Fibroblast of pulmonary artery (primary cell): ENCODE data around the gene ABHD17A.

Source experiments
- DNase-seq: peaks from one replicate; pipeline ENCODE4 v3.0.0-alpha.2; 2010; ENCODE audit warnings: low read depth
- H3K4me3 ChIP-seq: replicated peaks from 2 replicates; pipeline ENCODE4 v1.5.1; 2011; ENCODE audit warnings: low read depth, mild to moderate bottlenecking, control low read depth, low read length, moderate library complexity
- CTCF ChIP-seq: IDR thresholded peaks from 2 replicates; pipeline ENCODE4 v1.5.1; 2011; ENCODE audit warnings: mild to moderate bottlenecking, control low read depth, low read length, inconsistent platforms; ENCODE audit errors: missing control alignments

ABHD17A gene

GRCh38 chr19:1911098-1911497 lies 25.8 kb upstream of the ABHD17A start:
- no peak for TF ChIP-seq CTCF
- no peak overlapping the region for H3K4me3 ChIP-seq
- DNase-seq = no peak

- TF ChIP-seq CTCF = no peak
- H3K4me3 ChIP-seq = no peak overlapping the region
- DNase-seq = peak; percentile 29
Measured at GRCh38 chr19:1910177-1910576, 24.9 kb upstream of the ABHD17A start.

- no peak for TF ChIP-seq CTCF
- no peak overlapping the region for H3K4me3 ChIP-seq
- DNase-seq = no peak
Measured at GRCh38 chr19:1909761-1910080, 24.4 kb upstream of the ABHD17A start.

GRCh38 chr19:1908364-1908678 lies 23.0 kb upstream of the ABHD17A start:
- DNase-seq = no peak
- TF ChIP-seq CTCF = no peak
- no peak overlapping the region for H3K4me3 ChIP-seq

- no peak for TF ChIP-seq CTCF
- H3K4me3 ChIP-seq = no peak overlapping the region
- no peak for DNase-seq
Measured at GRCh38 chr19:1907563-1908363, 22.5 kb upstream of the ABHD17A start.

GRCh38 chr19:1906985-1907562 lies 21.8 kb upstream of the ABHD17A start:
- TF ChIP-seq CTCF = no peak
- H3K4me3 ChIP-seq = no peak overlapping the region
- no peak for DNase-seq

GRCh38 chr19:1905863-1906375 lies 20.6 kb upstream of the ABHD17A start:
- H3K4me3 ChIP-seq = peak overlapping the region; percentile 70
- no peak for DNase-seq
- TF ChIP-seq CTCF = no peak
